Thyroid gland (tissue), 4 donors: Measurements from ENCODE around the gene NFIB. TPM values are rescaled to one million over a fixed set of nuclear protein-coding genes. Genes with fewer than 3 reads are reported as not detected.
A peak's percentile ranks its signal among the peaks of the same experiment; 100 is the strongest.

ENCODE experiments used
- DNase-seq, 2 donors: peaks; one replicate each; pipeline ENCODE4 v3.0.0-alpha.2; 2019
- H3K27ac ChIP-seq, 3 donors: fragments of 200-600 bp; sonication (generic); 1 replicate in 2 of 3; 2 replicates in 1 of 3; pipeline ENCODE4 v1.5.1; 2016 to 2019; ENCODE audit warnings: mild to moderate bottlenecking in 1 of 3, moderate library complexity in 1 of 3
- H3K27me3 ChIP-seq: fragments of 200-600 bp; sonication (generic); one replicate; pipeline ENCODE4 v1.5.1; 2019
- H3K36me3 ChIP-seq, 2 donors: fragments of 200-600 bp; sonication (generic); one replicate each; pipeline ENCODE4 v1.5.1; 2016 to 2019
- H3K4me1 ChIP-seq, 2 donors: fragments of 200-600 bp; sonication (generic); one replicate each; pipeline ENCODE4 v1.5.1; 2017 to 2019
- H3K4me3 ChIP-seq, 3 donors: fragments of 200-600 bp; sonication (generic); replicated peaks in 1 of 3; 1 replicate in 2 of 3; 2 replicates in 1 of 3; pipeline ENCODE4 v1.5.1; 2016; ENCODE audit warnings: mild to moderate bottlenecking in 1 of 3
- H3K9me3 ChIP-seq: fragments of 200-600 bp; sonication (generic); one replicate; pipeline ENCODE4 v1.5.1; 2017
- CTCF ChIP-seq, 6 experiments: fragments of 200-600 bp in 3 of 6; fragments of 450-650 bp in 3 of 6; sonication (generic) in 3 of 6; IDR thresholded peaks; one replicate each; pipeline ENCODE4 v1.5.1; 2016 to 2019; ENCODE audit warnings: antibody characterized with exemption in 6 of 6, mild to moderate bottlenecking in 2 of 6, inconsistent platforms in 1 of 6, moderate library complexity in 1 of 6
- POLR2A ChIP-seq, 2 donors: fragments of 450-650 bp; IDR thresholded peaks; one replicate each; pipeline ENCODE4 v1.6.1; 2017; ENCODE audit warnings: antibody characterized with exemption in 2 of 2, mild to moderate bottlenecking in 2 of 2, moderate library complexity in 1 of 2
- WGBS, 2 donors: methylation state at CpG; one replicate each; pipeline ENCODE4 v1.1.5; 2017; 5-methylcytosine and 5-hydroxymethylcytosine counted together
- intact Hi-C: fragments of 100-400 bp; cut with DNase I; formaldehyde crosslinking; loops from one replicate; pipeline ENCODE4 v1.15.1; 2023
- total RNA-seq, 4 donors: library from RNA; depleted of rRNA; stranded (reverse); fragments of >200 nt; gene quantifications; one replicate each; pipeline ENCODE4 v1.2.3, GENCODE V29; 2016

The NFIB gene
- total RNA-seq, 4 donors from 2014 or later, result 57.9 to 144 (median 125) TPM

- H3K4me1 ChIP-seq, result peaks cover 9 to 34% of the 10 kb centered on the region in 2 donors
- no peak overlapping the region for H3K27ac ChIP-seq
- no peak for TF ChIP-seq POLR2A (IDR thresholded peaks at IDR 0.05)
- H3K36me3 ChIP-seq, result no peaks in the 10 kb centered on the region
- intact Hi-C loops, result no loop called here
- H3K27me3 ChIP-seq, result no peaks in the 10 kb centered on the region
- DNase-seq, result no peak
- no peak overlapping the region for H3K4me3 ChIP-seq
- no peaks in the 10 kb centered on the region for H3K9me3 ChIP-seq
Observed at GRCh38 chr9:14258156-14258555, 55.8 kb downstream of the NFIB start.

GRCh38 chr9:14256588-14256987 lies 57.4 kb downstream of the NFIB start:
- Histone ChIP-seq H3K27ac (peak overlapping the region in 2 of 3 donors; percentile 11 to 49), H3K4me1 (peaks cover 23 to 49% of the 10 kb centered on the region in 2 donors), H3K36me3 (no peaks in the 10 kb centered on the region), H3K9me3 (no peaks in the 10 kb centered on the region), H3K4me3 (no peak overlapping the region), H3K27me3 (no peaks in the 10 kb centered on the region)
- DNase-seq, result no peak
- WGBS, 2 donors, result 40 to 47% methylated on average over 1 of the region's 1 CpG
- TF ChIP-seq CTCF (IDR thresholded peaks at IDR 0.05) (no peak), POLR2A (IDR thresholded peaks at IDR 0.05) (no peak)
- intact Hi-C loops, result no loop called here

- H3K4me3 ChIP-seq, result no peak overlapping the region
- no peaks in the 10 kb centered on the region for H3K27me3 ChIP-seq
- peaks cover 39 to 52% of the 10 kb centered on the region in 2 donors for H3K4me1 ChIP-seq
- TF ChIP-seq POLR2A (IDR thresholded peaks at IDR 0.05) (peak in 1 of 2 donors; percentile 44), CTCF (IDR thresholded peaks at IDR 0.05) (peak in 1 of 6 experiments; percentile 20)
- peak overlapping the region; percentile 78 to 93 (median 88) for H3K27ac ChIP-seq
- no peaks in the 10 kb centered on the region for H3K36me3 ChIP-seq
- peak; percentile 96 to 97 for DNase-seq
- intact Hi-C loops, result no loop called here
- no peaks in the 10 kb centered on the region for H3K9me3 ChIP-seq
- WGBS, 2 donors, result 10 to 14% methylated on average over 10 of the region's 10 CpGs
Observed at GRCh38 chr9:14251154-14252071, 62.5 kb downstream of the NFIB start.

GRCh38 chr9:14250794-14251153 lies 63.2 kb downstream of the NFIB start:
- intact Hi-C loops, result no loop called here
- TF ChIP-seq POLR2A (IDR thresholded peaks at IDR 0.05), result no peak
- TF ChIP-seq CTCF (IDR thresholded peaks at IDR 0.05), result no peak
- no peaks in the 10 kb centered on the region for H3K36me3 ChIP-seq
- H3K4me1 ChIP-seq, result peaks cover 33 to 51% of the 10 kb centered on the region in 2 donors
- H3K9me3 ChIP-seq, result no peaks in the 10 kb centered on the region
- 55 to 58% methylated on average over 1 of the region's 1 CpG for WGBS, 2 donors
- peak overlapping the region; percentile 45 to 93 (median 88) for H3K27ac ChIP-seq
- DNase-seq, result no peak
- no peaks in the 10 kb centered on the region for H3K27me3 ChIP-seq
- no peak overlapping the region for H3K4me3 ChIP-seq

GRCh38 chr9:14249527-14249926 lies 64.4 kb downstream of the NFIB start:
- no peak for DNase-seq
- TF ChIP-seq POLR2A (IDR thresholded peaks at IDR 0.05) (no peak), CTCF (IDR thresholded peaks at IDR 0.05) (no peak)
- Histone ChIP-seq H3K27me3 (no peaks in the 10 kb centered on the region), H3K4me1 (peaks cover 30 to 53% of the 10 kb centered on the region in 2 donors), H3K36me3 (no peaks in the 10 kb centered on the region), H3K9me3 (no peaks in the 10 kb centered on the region), H3K4me3 (no peak overlapping the region), H3K27ac (peak overlapping the region; percentile 45 to 93 (median 88))
- 88 to 93% methylated on average over 2 of the region's 2 CpGs for WGBS, 2 donors
- intact Hi-C loops, result no loop called here
